Measurements from ENCODE around the gene GINS1. TPM values are rescaled to one million over a fixed set of nuclear protein-coding genes. Genes with fewer than 3 reads are reported as not detected.
"Not testable (repeated sequence)": the region's sequence is repeated elsewhere in the genome, so short reads cannot be mapped to it uniquely, and the experiment has no call there.

GINS1 gene
- total RNA-seq, 1 experiment from 2014 or later, result 42.5 TPM

- H3K27ac ChIP-seq, result peak overlapping the region; percentile 23; the same call in 1 of the 2 replicates
These were observed 9.0 kb upstream of the GINS1 start for GRCh38 chr20:25398376-25399036.

GRCh38 chr20:25399037-25399430 lies 8.4 kb upstream of the GINS1 start:
- Histone ChIP-seq H3K27me3 (replicated peaks) (no peaks in the 10 kb centered on the region), H3K9me3 (replicated peaks) (peaks cover 8% of the 10 kb centered on the region; the same call in 1 of the 2 replicates), H3K4me1 (replicated peaks) (peaks cover 13% of the 10 kb centered on the region), H3K27ac (peak overlapping the region; percentile 23; the same call in 1 of the 2 replicates), H3K4me3 (no peak overlapping the region), H3K36me3 (no peaks in the 10 kb centered on the region)
- peak; percentile 57 to 85 for DNase-seq (ENCODE audit: low read depth in 1 of 2, low spot score in 2 of 2)

More at GRCh38 chr20:25398376-25399036, 9.0 kb upstream of the GINS1 start:
- no peaks in the 10 kb centered on the region for H3K36me3 ChIP-seq
- no peak overlapping the region for H3K4me3 ChIP-seq
- H3K27me3 ChIP-seq (replicated peaks), result no peaks in the 10 kb centered on the region
- peaks cover 13% of the 10 kb centered on the region for H3K4me1 ChIP-seq (replicated peaks)
- DNase-seq (ENCODE audit: low read depth in 1 of 2, low spot score in 2 of 2), result peak in 1 of 2 experiments; percentile 34
- peaks cover 6% of the 10 kb centered on the region; the same call in 1 of the 2 replicates for H3K9me3 ChIP-seq (replicated peaks)

- not testable (repeated sequence) for H3K4me3 ChIP-seq; H3K27me3 ChIP-seq (replicated peaks); H3K27ac ChIP-seq; H3K9me3 ChIP-seq (replicated peaks); H3K36me3 ChIP-seq; DNase-seq (ENCODE audit: low read depth in 1 of 2, low spot score in 2 of 2)
- peaks cover 13% of the 10 kb centered on the region for H3K4me1 ChIP-seq (replicated peaks)
These were observed 7.2 kb upstream of the GINS1 start for GRCh38 chr20:25400291-25400732.

GRCh38 chr20:25402583-25402982 lies 4.9 kb upstream of the GINS1 start:
- no peak for DNase-seq (ENCODE audit: low read depth in 1 of 2, low spot score in 2 of 2)
- no peaks in the 10 kb centered on the region for H3K27me3 ChIP-seq (replicated peaks)
- peaks cover under 1% of the 10 kb centered on the region; the same call in 1 of the 2 replicates for H3K36me3 ChIP-seq
- no peak overlapping the region for H3K4me3 ChIP-seq
- peaks cover 8% of the 10 kb centered on the region; the same call in 1 of the 2 replicates for H3K9me3 ChIP-seq (replicated peaks)
- H3K4me1 ChIP-seq (replicated peaks), result peaks cover 11% of the 10 kb centered on the region
- H3K27ac ChIP-seq, result no peak overlapping the region

GRCh38 chr20:25408170-25408547 lies 686 bp downstream of the GINS1 start:
- peak overlapping the region; percentile 80 for H3K27ac ChIP-seq
- H3K36me3 ChIP-seq, result peaks cover 32% of the 10 kb centered on the region
- H3K4me3 ChIP-seq, result peak overlapping the region; percentile 73
- H3K9me3 ChIP-seq (replicated peaks), result peaks cover 6% of the 10 kb centered on the region; the same call in 1 of the 2 replicates
- H3K4me1 ChIP-seq (replicated peaks), result peaks cover 14% of the 10 kb centered on the region
- DNase-seq (ENCODE audit: low read depth in 1 of 2, low spot score in 2 of 2), result no peak
- H3K27me3 ChIP-seq (replicated peaks), result no peaks in the 10 kb centered on the region

- Histone ChIP-seq H3K4me3 (peak overlapping the region; percentile 73), H3K27ac (no peak overlapping the region), H3K36me3 (peaks cover 38% of the 10 kb centered on the region), H3K9me3 (replicated peaks) (no peaks in the 10 kb centered on the region), H3K27me3 (replicated peaks) (no peaks in the 10 kb centered on the region), H3K4me1 (replicated peaks) (peaks cover 14% of the 10 kb centered on the region)
- DNase-seq (ENCODE audit: low read depth in 1 of 2, low spot score in 2 of 2), result peak in 1 of 2 experiments; percentile 30
These were observed 1.4 kb downstream of the GINS1 start for GRCh38 chr20:25408890-25409289.

- H3K9me3 ChIP-seq (replicated peaks), result no peaks in the 10 kb centered on the region
- H3K36me3 ChIP-seq, result peaks cover 80% of the 10 kb centered on the region
- peak in 1 of 2 experiments; percentile 4 for DNase-seq (ENCODE audit: low read depth in 1 of 2, low spot score in 2 of 2)
- no peaks in the 10 kb centered on the region for H3K4me1 ChIP-seq (replicated peaks)
- no peaks in the 10 kb centered on the region for H3K27me3 ChIP-seq (replicated peaks)
- no peak overlapping the region for H3K27ac ChIP-seq
- H3K4me3 ChIP-seq, result no peak overlapping the region
These were observed 11.3 kb downstream of the GINS1 start for GRCh38 chr20:25418776-25419175.

GRCh38 chr20:25421102-25421501 lies 13.6 kb downstream of the GINS1 start:
- Histone ChIP-seq H3K4me1 (replicated peaks) (no peaks in the 10 kb centered on the region), H3K27ac (no peak overlapping the region), H3K27me3 (replicated peaks) (no peaks in the 10 kb centered on the region), H3K9me3 (replicated peaks) (no peaks in the 10 kb centered on the region), H3K4me3 (no peak overlapping the region), H3K36me3 (peaks cover 81% of the 10 kb centered on the region)
- DNase-seq (ENCODE audit: low read depth in 1 of 2, low spot score in 2 of 2), result no peak

GRCh38 chr20:25422032-25422431 lies 14.6 kb downstream of the GINS1 start:
- Histone ChIP-seq H3K9me3 (replicated peaks) (no peaks in the 10 kb centered on the region), H3K4me1 (replicated peaks) (no peaks in the 10 kb centered on the region), H3K27me3 (replicated peaks) (no peaks in the 10 kb centered on the region), H3K27ac (no peak overlapping the region), H3K36me3 (peaks cover 81% of the 10 kb centered on the region), H3K4me3 (no peak overlapping the region)
- no peak for DNase-seq (ENCODE audit: low read depth in 1 of 2, low spot score in 2 of 2)

- Histone ChIP-seq H3K9me3 (replicated peaks) (no peaks in the 10 kb centered on the region), H3K4me3 (no peak overlapping the region), H3K27me3 (replicated peaks) (no peaks in the 10 kb centered on the region), H3K36me3 (peaks cover 72% of the 10 kb centered on the region), H3K27ac (no peak overlapping the region), H3K4me1 (replicated peaks) (no peaks in the 10 kb centered on the region)
- DNase-seq (ENCODE audit: low read depth in 1 of 2, low spot score in 2 of 2), result no peak
These were observed 17.1 kb downstream of the GINS1 start for GRCh38 chr20:25424536-25424935.

GRCh38 chr20:25437153-25437581 lies 29.7 kb downstream of the GINS1 start:
- H3K9me3 ChIP-seq (replicated peaks), result no peaks in the 10 kb centered on the region
- H3K27me3 ChIP-seq (replicated peaks), result no peaks in the 10 kb centered on the region
- DNase-seq (ENCODE audit: low read depth in 1 of 2, low spot score in 2 of 2), result no peak
- H3K4me1 ChIP-seq (replicated peaks), result no peaks in the 10 kb centered on the region
- H3K27ac ChIP-seq, result no peak overlapping the region
- peaks cover 65% of the 10 kb centered on the region for H3K36me3 ChIP-seq
- H3K4me3 ChIP-seq, result no peak overlapping the region

- H3K4me3 ChIP-seq, result no peak overlapping the region
- H3K27ac ChIP-seq, result no peak overlapping the region
- H3K27me3 ChIP-seq (replicated peaks), result no peaks in the 10 kb centered on the region
- no peaks in the 10 kb centered on the region for H3K4me1 ChIP-seq (replicated peaks)
- H3K9me3 ChIP-seq (replicated peaks), result no peaks in the 10 kb centered on the region
- no peak for DNase-seq (ENCODE audit: low read depth in 1 of 2, low spot score in 2 of 2)
- peaks cover 65% of the 10 kb centered on the region for H3K36me3 ChIP-seq
These were observed 31.9 kb downstream of the GINS1 start for GRCh38 chr20:25439328-25439727.

GRCh38 chr20:25444556-25444955 lies 37.1 kb downstream of the GINS1 start:
- H3K4me3 ChIP-seq, result no peak overlapping the region
- H3K27me3 ChIP-seq (replicated peaks), result no peaks in the 10 kb centered on the region
- DNase-seq (ENCODE audit: low read depth in 1 of 2, low spot score in 2 of 2), result no peak
- H3K36me3 ChIP-seq, result peaks cover 74% of the 10 kb centered on the region
- no peaks in the 10 kb centered on the region for H3K4me1 ChIP-seq (replicated peaks)
- H3K27ac ChIP-seq, result no peak overlapping the region
- H3K9me3 ChIP-seq (replicated peaks), result no peaks in the 10 kb centered on the region

- Histone ChIP-seq H3K4me1 (replicated peaks) (no peaks in the 10 kb centered on the region), H3K4me3 (no peak overlapping the region), H3K9me3 (replicated peaks) (no peaks in the 10 kb centered on the region), H3K27ac (no peak overlapping the region), H3K27me3 (replicated peaks) (no peaks in the 10 kb centered on the region), H3K36me3 (peaks cover 64% of the 10 kb centered on the region)
- DNase-seq (ENCODE audit: low read depth in 1 of 2, low spot score in 2 of 2), result no peak
These were observed 40.2 kb downstream of the GINS1 start for GRCh38 chr20:25447671-25448070.
